Endothelial cell of umbilical vein (primary cell): ENCODE data around the gene NAV2. TPM values are rescaled to one million over a fixed set of nuclear protein-coding genes. Genes with fewer than 3 reads are reported as not detected.

ENCODE experiments used
- BruUV-seq: library from RNA; stranded (reverse); fragments of 400-500 nt; replicated peaks from 2 replicates; lab custom pipeline; 2021; lab: Mats Ljungman, UMichigan
- CTCF ChIA-PET: fragments of 300-600, 350-600 bp; sonication (Branson Sonifier 250); formaldehyde crosslinking; loops from one replicate; lab custom pipeline; 2021; ENCODE audit warnings: antibody characterized with exemption, inconsistent platforms; lab: Charles Lee
- POLR2A ChIA-PET: fragments of 300-600, 350-600 bp; sonication (Branson Sonifier 250); formaldehyde crosslinking; loops from one replicate; lab custom pipeline; 2021; ENCODE audit warnings: antibody characterized with exemption, inconsistent platforms; lab: Charles Lee
- DNase-seq: peaks from one replicate; pipeline ENCODE4 v3.0.0-alpha.2; 2011; ENCODE audit warnings: low read depth, low spot score
- FAIRE-seq: peaks from 2 replicates; lab custom pipeline; 2011; peaks lifted over from hg19 to GRCh38; lab: Jason Lieb, UNC
- H2AFZ ChIP-seq: 2 replicates; pipeline ENCODE4 v1.6.0; 2012; ENCODE audit warnings: low read depth, low read length, control low read depth, inconsistent platforms
- H3K27ac ChIP-seq: 2 replicates; pipeline ENCODE4 v1.5.1; 2011; ENCODE audit warnings: low read depth, mild to moderate bottlenecking, control low read depth, low read length, moderate library complexity; ENCODE audit not compliant: insufficient read depth
- H3K27me3 ChIP-seq, 2 experiments: 2 replicates each; pipeline versions ENCODE4 v1.6.0 to v1.6.1; 2011; ENCODE audit warnings: low read length in 2 of 2, mixed read lengths in 1 of 2; ENCODE audit not compliant: control insufficient read depth in 2 of 2, insufficient read depth in 2 of 2
- H3K36me3 ChIP-seq, 2 experiments: 2 replicates in 1 of 2; 3 replicates in 1 of 2; pipeline ENCODE4 v1.5.1; 2011; ENCODE audit warnings: low read length in 2 of 2, mild to moderate bottlenecking in 1 of 2, moderate library complexity in 1 of 2; ENCODE audit not compliant: control insufficient read depth in 2 of 2, insufficient read depth in 2 of 2; ENCODE audit errors: extremely low read depth in 1 of 2
- H3K4me1 ChIP-seq: 3 replicates; pipeline ENCODE4 v1.5.1; 2011; ENCODE audit warnings: mild to moderate bottlenecking, low read length; ENCODE audit not compliant: control insufficient read depth, insufficient read depth; ENCODE audit errors: extremely low read depth
- H3K4me2 ChIP-seq: 2 replicates; pipeline ENCODE4 v1.6.1; 2011; ENCODE audit warnings: low read length, control low read depth, mixed read lengths; ENCODE audit not compliant: insufficient read depth
- H3K4me3 ChIP-seq, 3 experiments: fragments of 200-600 bp in 1 of 3; sonication (generic), shearing (Covaris generic) in 1 of 3; replicated peaks in 1 of 3; 2 replicates each; pipeline ENCODE4 v1.5.1; 2011 to 2016; ENCODE audit warnings: control low read depth in 3 of 3, low read length in 3 of 3, mild to moderate bottlenecking in 2 of 3, inconsistent platforms in 1 of 3, low read depth in 1 of 3, moderate library complexity in 1 of 3; ENCODE audit not compliant: insufficient read depth in 1 of 3
- H3K79me2 ChIP-seq: 2 replicates; pipeline ENCODE4 v1.6.0; 2012; ENCODE audit warnings: low read length, inconsistent platforms; ENCODE audit not compliant: control insufficient read depth, insufficient read depth
- H3K9ac ChIP-seq: replicated peaks from 2 replicates; pipeline ENCODE3; 2011; ENCODE audit warnings: low read length, control low read depth; ENCODE audit not compliant: insufficient read depth; ENCODE audit errors: extremely low read depth
- H3K9me1 ChIP-seq: replicated peaks from 3 replicates; pipeline ENCODE4 v1.6.0; 2011; ENCODE audit warnings: mild to moderate bottlenecking, low read length; ENCODE audit not compliant: control insufficient read depth, insufficient read depth; ENCODE audit errors: extremely low read depth
- H3K9me3 ChIP-seq: replicated peaks from 2 replicates; pipeline ENCODE4 v1.5.1; 2012; ENCODE audit warnings: low read length, inconsistent platforms; ENCODE audit not compliant: control insufficient read depth, insufficient read depth
- H4K20me1 ChIP-seq: replicated peaks from 2 replicates; pipeline ENCODE3; 2011; ENCODE audit warnings: mild to moderate bottlenecking, low read length; ENCODE audit not compliant: control insufficient read depth, insufficient read depth; ENCODE audit errors: extremely low read depth
- EZH2 ChIP-seq: IDR thresholded peaks from 2 replicates; pipeline ENCODE4 v1.6.1; 2012; ENCODE audit warnings: borderline replicate concordance, low read depth, mild to moderate bottlenecking, moderate library complexity, low read length, inconsistent platforms; ENCODE audit not compliant: severe bottlenecking
- FOS ChIP-seq: IDR thresholded peaks from 2 replicates; pipeline ENCODE4 v1.6.1; 2011; ENCODE audit warnings: mild to moderate bottlenecking, low read length, moderate library complexity, borderline replicate concordance; ENCODE audit not compliant: insufficient read depth
- GATA2 ChIP-seq: IDR thresholded peaks from 2 replicates; pipeline ENCODE4 v1.7.0; 2011; ENCODE audit warnings: low read depth, mild to moderate bottlenecking, moderate library complexity, mixed read lengths, low read length; ENCODE audit not compliant: insufficient read length, insufficient read depth
- JUN ChIP-seq: IDR thresholded peaks from 2 replicates; pipeline ENCODE4 v1.6.1; 2011; ENCODE audit warnings: borderline replicate concordance, low read depth; ENCODE audit not compliant: insufficient read length, insufficient read depth
- MAX ChIP-seq: IDR thresholded peaks from 2 replicates; pipeline ENCODE4 v1.6.1; 2011; ENCODE audit not compliant: insufficient read depth, insufficient read length
- MYC ChIP-seq: IDR thresholded peaks from one replicate; pipeline ENCODE4 v1.6.1; 2011; ENCODE audit warnings: mild to moderate bottlenecking, low read depth, low read length
- POLR2A ChIP-seq: IDR thresholded peaks from 2 replicates; pipeline ENCODE4 v1.6.1; 2012; ENCODE audit warnings: low read depth, mild to moderate bottlenecking, control low read depth, low read length
- POLR2AphosphoS5 ChIP-seq: IDR thresholded peaks from 2 replicates; pipeline ENCODE4 v1.6.1; 2012; ENCODE audit warnings: low read depth, mild to moderate bottlenecking, control low read depth, low read length, moderate library complexity; ENCODE audit not compliant: insufficient read depth
- dilution Hi-C: fragments of 300-500 bp; cut with MboI; formaldehyde crosslinking; loops from one replicate; pipeline ENCODE4 v1.15.0; 2019; ENCODE audit warnings: low sequenced_read_pairs; ENCODE audit not compliant: extremely low pct_ligation_motif_present
- intact Hi-C: fragments of 100-400 bp; cut with micrococcal nuclease; formaldehyde crosslinking; loops from one replicate; pipeline ENCODE4 v1.10.0; 2022
- polyA plus RNA-seq, 4 experiments: library from polyadenylated mRNA; depleted of rRNA in 3 of 4; stranded (reverse) in 3 of 4; unstranded in 1 of 4; fragments of >200 nt; gene quantifications; 2 replicates each; pipeline versions ENCODE4 v1.2.1 to v1.2.3, GENCODE V29; 2011 to 2012; ENCODE audit warnings: missing spikeins in 1 of 4
- total RNA-seq: library from RNA; stranded (reverse); gene quantifications from 2 replicates; pipeline ENCODE4 v1.2.3, GENCODE V29; 2021
- TF ChIP-seq, protein P1 (sequence below), 2 donors: IDR thresholded peaks; 1 replicate in 1 of 2; 2 replicates in 1 of 2; pipeline ENCODE4 v1.5.1; 2011; ENCODE audit warnings: low read length in 2 of 2, mild to moderate bottlenecking in 2 of 2, moderate library complexity in 2 of 2, control low read depth in 1 of 2, inconsistent platforms in 1 of 2, low read depth in 1 of 2; ENCODE audit not compliant: insufficient read depth in 1 of 2; ENCODE audit errors: extremely low read depth in 1 of 2

The NAV2 gene
- total and polyA plus RNA-seq, 2 donors (not counting 3 experiments of a cell fraction or from before 2014, with no cell fraction given): 10.9 to 68.0 TPM

DNA sequence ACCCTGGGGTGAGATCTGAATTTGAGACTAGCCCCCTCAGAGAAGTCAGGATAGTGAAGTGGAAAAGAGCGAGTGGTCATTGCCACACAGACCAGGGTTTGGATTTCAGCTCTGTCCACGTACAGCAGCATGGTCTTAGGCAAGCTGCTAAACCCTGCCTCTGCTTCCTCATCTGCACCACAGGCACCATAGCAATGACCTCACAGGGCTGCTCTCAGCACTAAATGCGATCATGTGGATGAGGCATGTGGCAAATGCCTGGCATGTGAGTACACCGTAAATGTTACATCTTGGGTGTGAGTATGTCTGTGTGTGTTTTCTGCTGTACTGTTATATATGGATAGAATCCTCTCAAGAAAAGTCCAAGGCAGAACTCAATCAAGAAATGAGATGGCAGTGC lies 15.8 kb downstream of the NAV2 start:
- Histone ChIP-seq H3K9ac (no peak overlapping the region), H3K79me2 (peaks cover 98% of the 10 kb centered on the region), H3K27me3 (no peaks in the 10 kb centered on the region), H3K4me1 (peaks cover 6% of the 10 kb centered on the region), H3K4me3 (no peak overlapping the region), H3K36me3 (no peaks in the 10 kb centered on the region), H3K9me1 (no peaks in the 10 kb centered on the region), H3K27ac (no peak overlapping the region), H3K9me3 (no peaks in the 10 kb centered on the region), H2AFZ (no peak overlapping the region), H4K20me1 (no peaks in the 10 kb centered on the region), H3K4me2 (no peak overlapping the region)
- no peak for DNase-seq
- POLR2A ChIA-PET: no interaction called here
- CTCF ChIA-PET: interaction anchor here (1.7 to 3.2 kb wide), 2 partner anchors 10 to 44 kb away, joined by 3 to 21 read pairs; no protein-coding TSS in a partner anchor
- no TSS peak for BruUV-seq
- dilution Hi-C loops: loop anchor here (10.0 kb wide), 1 partner anchor 164 kb away; no protein-coding TSS in a partner anchor
- intact Hi-C loops: no loop called here
- TF ChIP-seq, protein P1, sequence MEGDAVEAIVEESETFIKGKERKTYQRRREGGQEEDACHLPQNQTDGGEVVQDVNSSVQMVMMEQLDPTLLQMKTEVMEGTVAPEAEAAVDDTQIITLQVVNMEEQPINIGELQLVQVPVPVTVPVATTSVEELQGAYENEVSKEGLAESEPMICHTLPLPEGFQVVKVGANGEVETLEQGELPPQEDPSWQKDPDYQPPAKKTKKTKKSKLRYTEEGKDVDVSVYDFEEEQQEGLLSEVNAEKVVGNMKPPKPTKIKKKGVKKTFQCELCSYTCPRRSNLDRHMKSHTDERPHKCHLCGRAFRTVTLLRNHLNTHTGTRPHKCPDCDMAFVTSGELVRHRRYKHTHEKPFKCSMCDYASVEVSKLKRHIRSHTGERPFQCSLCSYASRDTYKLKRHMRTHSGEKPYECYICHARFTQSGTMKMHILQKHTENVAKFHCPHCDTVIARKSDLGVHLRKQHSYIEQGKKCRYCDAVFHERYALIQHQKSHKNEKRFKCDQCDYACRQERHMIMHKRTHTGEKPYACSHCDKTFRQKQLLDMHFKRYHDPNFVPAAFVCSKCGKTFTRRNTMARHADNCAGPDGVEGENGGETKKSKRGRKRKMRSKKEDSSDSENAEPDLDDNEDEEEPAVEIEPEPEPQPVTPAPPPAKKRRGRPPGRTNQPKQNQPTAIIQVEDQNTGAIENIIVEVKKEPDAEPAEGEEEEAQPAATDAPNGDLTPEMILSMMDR (IDR thresholded peaks at IDR 0.05; ENCODE audit: extremely low read depth in 1 of 2, insufficient read depth in 1 of 2, low read depth in 1 of 2, low read length in 2 of 2): no peak
- no peak for TF ChIP-seq FOS
- no peak for TF ChIP-seq POLR2A
- TF ChIP-seq JUN: no peak
- TF ChIP-seq POLR2AphosphoS5: no peak
- TF ChIP-seq EZH2: no peak
- FAIRE-seq: no peak

- DNase-seq: no peak
- BruUV-seq: no TSS peak
- dilution Hi-C loops: loop anchor here (10.0 kb wide), 1 partner anchor 164 kb away; no protein-coding TSS in a partner anchor
- FAIRE-seq: no peak
- Histone ChIP-seq H3K4me2 (no peak overlapping the region), H3K9ac (no peak overlapping the region), H3K9me3 (no peaks in the 10 kb centered on the region), H3K27ac (no peak overlapping the region), H3K9me1 (no peaks in the 10 kb centered on the region), H2AFZ (no peak overlapping the region), H4K20me1 (no peaks in the 10 kb centered on the region), H3K4me1 (no peaks in the 10 kb centered on the region), H3K27me3 (no peaks in the 10 kb centered on the region), H3K36me3 (no peaks in the 10 kb centered on the region), H3K4me3 (no peak overlapping the region), H3K79me2 (peaks cover 99% of the 10 kb centered on the region)
- CTCF ChIA-PET: interaction anchor here (0.7 to 3.2 kb wide), 5 partner anchors 9 to 172 kb away, joined by 3 to 21 read pairs (median 3); no protein-coding TSS in a partner anchor
- intact Hi-C loops: no loop called here
- POLR2A ChIA-PET: no interaction called here
- no peak for TF ChIP-seq MAX
- TF ChIP-seq, protein P1 (IDR thresholded peaks at IDR 0.05; ENCODE audit: extremely low read depth in 1 of 2, insufficient read depth in 1 of 2, low read depth in 1 of 2, low read length in 2 of 2): no peak
- TF ChIP-seq POLR2A: no peak
- TF ChIP-seq MYC: no peak
- no peak for TF ChIP-seq GATA2
- TF ChIP-seq FOS: no peak
- TF ChIP-seq JUN: no peak
- TF ChIP-seq POLR2AphosphoS5: no peak
- TF ChIP-seq EZH2: no peak
These were observed 16.5 kb downstream of the NAV2 start for GRCh38 chr11:19729141-19729540.
